ENCODE results near the gene MB.

The MB gene

GRCh38 chr22:35608088-35608487 lies 9.0 kb downstream of the MB start:
- H3K14ac ChIP-seq (ENCODE audit: low read length) = no peak overlapping the region
- DNase-seq = no peak
- no peak overlapping the region for H3K4me2 ChIP-seq (ENCODE audit: low read length)
- WGBS (ENCODE audit: extremely low coverage, insufficient coverage, insufficient read length) = no CpG with 5 or more reads among the region's 11 CpGs
- H3K27ac ChIP-seq (ENCODE audit: low read depth, low read length) = no peak overlapping the region
- H3K79me1 ChIP-seq (ENCODE audit: low read length) = peaks cover 2% of the 10 kb centered on the region
- H3K79me2 ChIP-seq (ENCODE audit: control insufficient read depth, insufficient read depth, low read length, poor library complexity) = no peaks in the 10 kb centered on the region
- H3K27me3 ChIP-seq (ENCODE audit: insufficient read depth, low read length) = no peaks in the 10 kb centered on the region
- H2BK12ac ChIP-seq (ENCODE audit: low read length) = no peak overlapping the region
- H3K23ac ChIP-seq (ENCODE audit: low read length) = no peak overlapping the region
- no peak overlapping the region for H4K8ac ChIP-seq (ENCODE audit: low read depth, low read length)
- peaks cover 1% of the 10 kb centered on the region for H3K9me3 ChIP-seq (ENCODE audit: insufficient read depth, low read depth, low read length)
- H3K9ac ChIP-seq (ENCODE audit: low read length) = no peak overlapping the region
- no peak overlapping the region for H2AK5ac ChIP-seq (ENCODE audit: low read length)
- no peak overlapping the region for H2AFZ ChIP-seq (ENCODE audit: insufficient read depth, low read length, poor library complexity)
- no peak overlapping the region for H4K91ac ChIP-seq (ENCODE audit: low read depth, low read length)
- no peaks in the 10 kb centered on the region for H3K36me3 ChIP-seq (ENCODE audit: control insufficient read depth in 1 of 2, insufficient read depth in 2 of 2, low read length in 2 of 2)
- H2BK120ac ChIP-seq (ENCODE audit: insufficient read depth, low read length, poor library complexity) = no peak overlapping the region
- H3K18ac ChIP-seq (ENCODE audit: low read length) = no peak overlapping the region
- no peak overlapping the region for H3K4me3 ChIP-seq (ENCODE audit: low read depth, low read length)
- H3K4me1 ChIP-seq (ENCODE audit: control insufficient read depth in 1 of 2, insufficient read depth in 2 of 2, low read length in 2 of 2) = peaks cover 5 to 11% of the 10 kb centered on the region in 2 experiments
- H2BK5ac ChIP-seq (ENCODE audit: low read depth, low read length, poor library complexity) = no peak overlapping the region
- H3K4ac ChIP-seq (ENCODE audit: low read depth, low read length) = no peak overlapping the region
- no peak overlapping the region for H4K12ac ChIP-seq (ENCODE audit: low read depth, low read length)

DNA sequence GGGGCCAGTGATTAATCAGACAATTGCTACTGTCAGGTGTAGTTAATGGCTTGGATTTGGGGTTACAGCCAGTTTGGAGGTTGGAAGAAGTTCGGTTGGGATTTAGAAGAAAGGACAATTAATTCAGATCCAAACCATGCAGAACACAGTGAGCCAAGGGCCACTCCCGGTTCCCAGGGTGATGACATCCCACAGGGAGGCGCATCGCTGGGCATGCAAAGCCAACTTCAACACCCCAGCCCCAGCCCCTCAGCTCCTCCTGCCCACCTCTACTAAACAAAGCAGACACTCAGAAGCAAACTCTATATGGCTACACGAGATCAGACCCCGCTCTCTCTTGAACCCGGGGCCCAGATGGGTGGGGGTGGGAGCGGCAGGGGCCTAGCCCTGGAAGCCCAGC lies 10.2 kb downstream of the MB start:
- H3K4ac ChIP-seq (ENCODE audit: low read depth, low read length) = no peak overlapping the region
- H3K9ac ChIP-seq (ENCODE audit: low read length) = no peak overlapping the region
- no peaks in the 10 kb centered on the region for H3K79me2 ChIP-seq (ENCODE audit: control insufficient read depth, insufficient read depth, low read length, poor library complexity)
- H2BK120ac ChIP-seq (ENCODE audit: insufficient read depth, low read length, poor library complexity) = no peak overlapping the region
- no peak overlapping the region for H3K27ac ChIP-seq (ENCODE audit: low read depth, low read length)
- H3K79me1 ChIP-seq (ENCODE audit: low read length) = peaks cover 3% of the 10 kb centered on the region
- no peak overlapping the region for H3K23ac ChIP-seq (ENCODE audit: low read length)
- no peak overlapping the region for H2AFZ ChIP-seq (ENCODE audit: insufficient read depth, low read length, poor library complexity)
- no peak overlapping the region for H3K18ac ChIP-seq (ENCODE audit: low read length)
- H3K36me3 ChIP-seq (ENCODE audit: control insufficient read depth in 1 of 2, insufficient read depth in 2 of 2, low read length in 2 of 2) = no peaks in the 10 kb centered on the region
- H2AK5ac ChIP-seq (ENCODE audit: low read length) = no peak overlapping the region
- H4K12ac ChIP-seq (ENCODE audit: low read depth, low read length) = no peak overlapping the region
- no peak overlapping the region for H2BK12ac ChIP-seq (ENCODE audit: low read length)
- H3K14ac ChIP-seq (ENCODE audit: low read length) = no peak overlapping the region
- no peak for DNase-seq
- H3K4me2 ChIP-seq (ENCODE audit: low read length) = no peak overlapping the region
- WGBS (ENCODE audit: extremely low coverage, insufficient coverage, insufficient read length) = no CpG with 5 or more reads among the region's 8 CpGs
- H3K4me1 ChIP-seq (ENCODE audit: control insufficient read depth in 1 of 2, insufficient read depth in 2 of 2, low read length in 2 of 2) = peaks cover 5 to 18% of the 10 kb centered on the region in 2 experiments
- no peak overlapping the region for H3K4me3 ChIP-seq (ENCODE audit: low read depth, low read length)
- peaks cover 1% of the 10 kb centered on the region for H3K9me3 ChIP-seq (ENCODE audit: insufficient read depth, low read depth, low read length)
- no peaks in the 10 kb centered on the region for H3K27me3 ChIP-seq (ENCODE audit: insufficient read depth, low read length)
- no peak overlapping the region for H2BK5ac ChIP-seq (ENCODE audit: low read depth, low read length, poor library complexity)
- H4K91ac ChIP-seq (ENCODE audit: low read depth, low read length) = no peak overlapping the region
- H4K8ac ChIP-seq (ENCODE audit: low read depth, low read length) = no peak overlapping the region

DNA sequence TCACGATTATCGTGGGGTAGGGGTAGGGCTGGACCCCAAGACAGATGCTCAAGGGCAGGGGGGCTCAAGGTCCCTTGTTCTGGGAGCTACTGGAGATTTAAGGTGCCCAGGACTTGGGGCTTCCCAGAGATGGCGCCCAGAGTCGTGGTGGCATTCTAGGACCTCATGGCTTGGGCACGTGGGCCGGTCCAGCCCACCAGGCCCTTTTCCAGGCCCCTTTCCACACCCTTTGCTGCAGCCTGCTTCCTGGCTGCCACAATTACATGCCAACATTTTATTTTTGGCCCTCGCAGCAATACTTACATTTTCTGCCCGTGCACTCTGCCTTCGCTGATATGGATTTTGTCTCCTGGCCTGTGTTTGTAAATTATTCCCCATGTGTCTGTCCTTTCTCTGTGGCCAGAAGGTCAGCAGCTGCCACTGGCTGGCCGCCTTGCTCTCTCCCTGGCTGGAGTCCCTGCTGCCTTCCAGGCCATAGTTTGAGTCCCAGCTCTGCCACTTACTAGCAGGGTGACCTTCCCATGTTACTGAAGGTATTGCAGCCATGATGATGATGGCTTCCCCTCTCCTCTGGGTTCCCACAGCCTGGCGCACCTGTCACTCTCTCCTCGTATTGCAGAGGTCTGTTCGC lies 11.2 kb downstream of the MB start:
- Histone ChIP-seq H3K27ac (ENCODE audit: low read depth, low read length) (no peak overlapping the region), H3K23ac (ENCODE audit: low read length) (no peak overlapping the region), H2BK120ac (ENCODE audit: insufficient read depth, low read length, poor library complexity) (no peak overlapping the region), H3K14ac (ENCODE audit: low read length) (no peak overlapping the region), H3K4ac (ENCODE audit: low read depth, low read length) (no peak overlapping the region), H2AFZ (ENCODE audit: insufficient read depth, low read length, poor library complexity) (no peak overlapping the region), H4K12ac (ENCODE audit: low read depth, low read length) (no peak overlapping the region), H3K4me1 (ENCODE audit: control insufficient read depth in 1 of 2, insufficient read depth in 2 of 2, low read length in 2 of 2) (peaks cover 5 to 18% of the 10 kb centered on the region in 2 experiments), H4K91ac (ENCODE audit: low read depth, low read length) (no peak overlapping the region), H3K9ac (ENCODE audit: low read length) (no peak overlapping the region), H4K8ac (ENCODE audit: low read depth, low read length) (no peak overlapping the region), H3K4me3 (ENCODE audit: low read depth, low read length) (no peak overlapping the region), H3K27me3 (ENCODE audit: insufficient read depth, low read length) (no peaks in the 10 kb centered on the region), H2BK12ac (ENCODE audit: low read length) (peak overlapping the region; percentile 30), H3K79me2 (ENCODE audit: control insufficient read depth, insufficient read depth, low read length, poor library complexity) (no peaks in the 10 kb centered on the region), H3K36me3 (ENCODE audit: control insufficient read depth in 1 of 2, insufficient read depth in 2 of 2, low read length in 2 of 2) (no peaks in the 10 kb centered on the region), H3K9me3 (ENCODE audit: insufficient read depth, low read depth, low read length) (peaks cover 1% of the 10 kb centered on the region), H3K18ac (ENCODE audit: low read length) (no peak overlapping the region), H2AK5ac (ENCODE audit: low read length) (no peak overlapping the region), H3K79me1 (ENCODE audit: low read length) (peaks cover 3% of the 10 kb centered on the region), H2BK5ac (ENCODE audit: low read depth, low read length, poor library complexity) (no peak overlapping the region), H3K4me2 (ENCODE audit: low read length) (no peak overlapping the region)
- no peak for DNase-seq
- no CpG with 5 or more reads among the region's 13 CpGs for WGBS (ENCODE audit: extremely low coverage, insufficient coverage, insufficient read length)

DNA sequence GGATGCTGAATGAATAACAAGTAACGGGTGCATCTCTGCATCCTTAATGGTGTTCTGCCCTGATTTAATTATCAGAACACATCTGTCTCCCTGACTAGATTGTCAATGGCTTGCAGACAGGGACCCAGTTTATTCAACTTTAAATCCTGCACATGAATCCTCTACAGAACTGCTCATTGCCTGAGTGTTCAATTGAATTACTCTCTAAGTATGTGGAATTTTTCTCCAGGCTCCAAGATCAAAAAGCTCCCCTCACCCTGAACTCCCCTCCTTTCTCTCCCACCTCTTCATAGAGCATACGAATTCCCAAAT lies 11.8 kb downstream of the MB start:
- Histone ChIP-seq H2AK5ac (ENCODE audit: low read length) (no peak overlapping the region), H2BK120ac (ENCODE audit: insufficient read depth, low read length, poor library complexity) (no peak overlapping the region), H3K14ac (ENCODE audit: low read length) (no peak overlapping the region), H3K4ac (ENCODE audit: low read depth, low read length) (no peak overlapping the region), H3K18ac (ENCODE audit: low read length) (no peak overlapping the region), H3K4me3 (ENCODE audit: low read depth, low read length) (no peak overlapping the region), H3K79me2 (ENCODE audit: control insufficient read depth, insufficient read depth, low read length, poor library complexity) (no peaks in the 10 kb centered on the region), H3K9ac (ENCODE audit: low read length) (no peak overlapping the region), H3K9me3 (ENCODE audit: insufficient read depth, low read depth, low read length) (peaks cover 1% of the 10 kb centered on the region), H2AFZ (ENCODE audit: insufficient read depth, low read length, poor library complexity) (no peak overlapping the region), H3K79me1 (ENCODE audit: low read length) (peaks cover 3% of the 10 kb centered on the region), H3K36me3 (ENCODE audit: control insufficient read depth in 1 of 2, insufficient read depth in 2 of 2, low read length in 2 of 2) (no peaks in the 10 kb centered on the region), H2BK12ac (ENCODE audit: low read length) (peak overlapping the region; percentile 30), H3K4me2 (ENCODE audit: low read length) (no peak overlapping the region), H2BK5ac (ENCODE audit: low read depth, low read length, poor library complexity) (no peak overlapping the region), H4K8ac (ENCODE audit: low read depth, low read length) (no peak overlapping the region), H3K27ac (ENCODE audit: low read depth, low read length) (no peak overlapping the region), H4K12ac (ENCODE audit: low read depth, low read length) (no peak overlapping the region), H3K23ac (ENCODE audit: low read length) (no peak overlapping the region), H3K27me3 (ENCODE audit: insufficient read depth, low read length) (no peaks in the 10 kb centered on the region), H3K4me1 (ENCODE audit: control insufficient read depth in 1 of 2, insufficient read depth in 2 of 2, low read length in 2 of 2) (peaks cover 5 to 18% of the 10 kb centered on the region in 2 experiments), H4K91ac (ENCODE audit: low read depth, low read length) (no peak overlapping the region)
- WGBS (ENCODE audit: extremely low coverage, insufficient coverage, insufficient read length) = no CpG with 5 or more reads among the region's 2 CpGs
- DNase-seq = no peak

All from trophoblast cell (in vitro differentiated cells and primary cell).